OCI-LY7 (cell line): ENCODE data around the gene ANKRD44. TPM values are rescaled to one million over a fixed set of nuclear protein-coding genes. Genes with fewer than 3 reads are reported as not detected.

Experiments
- BruUV-seq: library from RNA; stranded (reverse); fragments of 400-500 nt; replicated peaks from 2 replicates; lab custom pipeline; 2021; lab: Mats Ljungman, UMichigan
- CTCF ChIA-PET: fragments of 300-600 bp; sonication (Branson Sonifier 250); formaldehyde crosslinking; loops from one replicate; lab custom pipeline; 2022; ENCODE audit warnings: antibody characterized with exemption; ENCODE audit not compliant: unreplicated experiment; lab: Charles Lee
- POLR2A ChIA-PET: fragments of 300-600 bp; sonication (Branson Sonifier 250); formaldehyde crosslinking; loops from one replicate; lab custom pipeline; 2022; ENCODE audit warnings: antibody characterized with exemption; lab: Charles Lee
- DNase-seq: peaks from one replicate; pipeline ENCODE4 v3.0.0-alpha.2; 2015; ENCODE audit warnings: low spot score
- H2AFZ ChIP-seq: fragments of 200-600 bp; sonication (generic), shearing (Covaris generic); 2 replicates; pipeline ENCODE4 v1.6.1; 2014; ENCODE audit warnings: mild to moderate bottlenecking, antibody characterized with exemption, low read length, moderate library complexity
- H3K27ac ChIP-seq: fragments of 200-600 bp; sonication (generic); 2 replicates; pipeline ENCODE4 v1.5.1; 2014; ENCODE audit warnings: mixed run types, low read depth, mild to moderate bottlenecking, moderate library complexity, low read length, inconsistent platforms; ENCODE audit not compliant: poor library complexity, severe bottlenecking
- H3K36me3 ChIP-seq: fragments of 200-600 bp; sonication (generic); 2 replicates; pipeline ENCODE4 v1.6.1; 2014; ENCODE audit warnings: mild to moderate bottlenecking, antibody characterized with exemption, low read length, moderate library complexity, mixed read lengths; ENCODE audit not compliant: insufficient read depth
- H3K4me1 ChIP-seq: fragments of 200-600 bp; sonication (generic); 2 replicates; pipeline ENCODE4 v1.5.1; 2014; ENCODE audit warnings: mild to moderate bottlenecking, low read length; ENCODE audit not compliant: insufficient read depth, poor library complexity, severe bottlenecking
- H3K4me2 ChIP-seq: fragments of 200-600 bp; sonication (generic); 2 replicates; pipeline ENCODE4 v1.6.1; 2014; ENCODE audit warnings: mild to moderate bottlenecking, low read length
- H3K4me3 ChIP-seq: fragments of 200-600 bp; sonication (generic); 2 replicates; pipeline ENCODE4 v1.5.1; 2014; ENCODE audit warnings: mild to moderate bottlenecking, low read depth, low read length; ENCODE audit not compliant: poor library complexity, severe bottlenecking
- H3K79me2 ChIP-seq: fragments of 200-600 bp; sonication (generic); 2 replicates; pipeline ENCODE4 v1.6.1; 2016; ENCODE audit warnings: low read depth, mild to moderate bottlenecking, low read length, moderate library complexity, mixed read lengths; ENCODE audit not compliant: insufficient read depth
- H3K9me2 ChIP-seq: fragments of 200-600 bp; sonication (generic); 2 replicates; pipeline ENCODE4 v1.6.1; 2016; ENCODE audit warnings: mild to moderate bottlenecking, low read length, mixed read lengths; ENCODE audit not compliant: insufficient read depth
- H3K9me3 ChIP-seq: fragments of 200-600 bp; sonication (generic); 2 replicates; pipeline ENCODE4 v1.6.1; 2014; ENCODE audit warnings: mild to moderate bottlenecking, mixed run types, low read length, mixed read lengths
- H4K20me1 ChIP-seq: fragments of 200-600 bp; sonication (generic); 2 replicates; pipeline ENCODE4 v1.6.1; 2014; ENCODE audit warnings: mild to moderate bottlenecking, antibody characterized with exemption, low read length, moderate library complexity, mixed read lengths; ENCODE audit not compliant: insufficient read depth
- EZH2phosphoT487 ChIP-seq: fragments of 200-600 bp; sonication (generic); IDR thresholded peaks from 2 replicates; pipeline ENCODE4 v1.6.1; 2018; ENCODE audit warnings: low read depth, borderline replicate concordance, mild to moderate bottlenecking, mixed run types, antibody characterized with exemption, low read length, moderate library complexity, mixed read lengths
- intact Hi-C: fragments of 100-400 bp; cut with micrococcal nuclease; formaldehyde crosslinking; loops from one replicate; pipeline ENCODE4 v1.10.0; 2022; ENCODE audit not compliant: unreplicated experiment
- total RNA-seq, 2 experiments: library from RNA; depleted of rRNA in 1 of 2; stranded (reverse); fragments of >200 nt in 1 of 2; shearing (Covaris generic) in 1 of 2; gene quantifications; 2 replicates each; pipeline ENCODE4 v1.2.3, GENCODE V29; 2014 to 2022
- TF ChIP-seq, protein P1 (sequence below): fragments of 200-600 bp; sonication (generic); conservative IDR thresholded peaks from 2 replicates; pipeline ENCODE4 v1.5.1; 2014; ENCODE audit warnings: mild to moderate bottlenecking, antibody characterized with exemption, low read length, moderate library complexity, mixed read lengths

The ANKRD44 gene
- total RNA-seq, 2 experiments from 2014 or later: 69.4 to 73.7 TPM

DNA sequence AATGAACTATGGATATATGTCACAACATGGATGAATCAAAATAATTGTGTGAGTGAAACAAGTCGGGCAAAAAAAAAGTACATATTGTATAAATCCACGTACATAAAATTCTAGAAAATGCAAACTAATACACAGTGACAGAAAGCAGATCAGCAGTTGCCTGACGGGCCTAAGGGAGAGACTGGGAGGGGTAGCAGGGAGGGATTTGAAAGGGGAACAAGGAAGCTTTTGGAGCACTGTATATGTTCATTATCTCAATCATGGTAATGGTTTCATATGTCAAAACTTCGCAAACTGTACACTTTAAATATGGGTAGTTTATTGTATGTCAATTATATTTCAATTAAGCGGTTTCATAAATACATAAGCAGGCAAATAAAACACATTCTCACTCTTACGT, 153.8 kb downstream of the ANKRD44 start:
- BruUV-seq: no TSS peak
- no peak for DNase-seq
- Histone ChIP-seq H3K27ac (no peak overlapping the region), H3K9me2 (no peaks in the 10 kb centered on the region), H3K4me2 (no peak overlapping the region), H3K79me2 (peaks cover 58% of the 10 kb centered on the region; the same call in 1 of the 2 replicates), H3K4me3 (no peak overlapping the region), H3K4me1 (peaks cover 81% of the 10 kb centered on the region), H3K36me3 (peaks cover 18% of the 10 kb centered on the region), H4K20me1 (no peaks in the 10 kb centered on the region), H3K9me3 (peaks cover 20% of the 10 kb centered on the region), H2AFZ (no peak overlapping the region)
- intact Hi-C loops: loop anchor here (10.0 kb wide), 1 partner anchor 1502 kb away; the partner anchor contains the start of gene SLC39A10
- POLR2A ChIA-PET: interaction anchor here (0.8 to 3.2 kb wide), 3 partner anchors 9 to 201 kb away, joined by 3 to 20 read pairs (median 4); no protein-coding TSS in a partner anchor
- TF ChIP-seq, protein P1, sequence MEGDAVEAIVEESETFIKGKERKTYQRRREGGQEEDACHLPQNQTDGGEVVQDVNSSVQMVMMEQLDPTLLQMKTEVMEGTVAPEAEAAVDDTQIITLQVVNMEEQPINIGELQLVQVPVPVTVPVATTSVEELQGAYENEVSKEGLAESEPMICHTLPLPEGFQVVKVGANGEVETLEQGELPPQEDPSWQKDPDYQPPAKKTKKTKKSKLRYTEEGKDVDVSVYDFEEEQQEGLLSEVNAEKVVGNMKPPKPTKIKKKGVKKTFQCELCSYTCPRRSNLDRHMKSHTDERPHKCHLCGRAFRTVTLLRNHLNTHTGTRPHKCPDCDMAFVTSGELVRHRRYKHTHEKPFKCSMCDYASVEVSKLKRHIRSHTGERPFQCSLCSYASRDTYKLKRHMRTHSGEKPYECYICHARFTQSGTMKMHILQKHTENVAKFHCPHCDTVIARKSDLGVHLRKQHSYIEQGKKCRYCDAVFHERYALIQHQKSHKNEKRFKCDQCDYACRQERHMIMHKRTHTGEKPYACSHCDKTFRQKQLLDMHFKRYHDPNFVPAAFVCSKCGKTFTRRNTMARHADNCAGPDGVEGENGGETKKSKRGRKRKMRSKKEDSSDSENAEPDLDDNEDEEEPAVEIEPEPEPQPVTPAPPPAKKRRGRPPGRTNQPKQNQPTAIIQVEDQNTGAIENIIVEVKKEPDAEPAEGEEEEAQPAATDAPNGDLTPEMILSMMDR: no peak
- no peak for TF ChIP-seq EZH2phosphoT487
- CTCF ChIA-PET: no interaction called here

GRCh38 chr2:197152451-197153228, 157.9 kb downstream of the ANKRD44 start:
- no peaks in the 10 kb centered on the region for H3K9me2 ChIP-seq
- peak; percentile 94 for DNase-seq
- peaks cover 65% of the 10 kb centered on the region; the same call in 1 of the 2 replicates for H3K79me2 ChIP-seq
- peaks cover 18% of the 10 kb centered on the region for H3K36me3 ChIP-seq
- H3K27ac ChIP-seq: peak overlapping the region; percentile 99
- TF ChIP-seq, protein P1: peak; percentile 64
- no peak for TF ChIP-seq EZH2phosphoT487
- H3K4me3 ChIP-seq: peak overlapping the region; percentile 56
- no TSS peak for BruUV-seq
- no peaks in the 10 kb centered on the region for H4K20me1 ChIP-seq
- H3K4me2 ChIP-seq: peak overlapping the region; percentile 73
- POLR2A ChIA-PET: interaction anchor here (0.5 to 2.3 kb wide), 23 partner anchors 8 to 876 kb away, joined by 3 to 14 read pairs (median 4); no protein-coding TSS in a partner anchor
- peaks cover 81% of the 10 kb centered on the region for H3K4me1 ChIP-seq
- peaks cover 20% of the 10 kb centered on the region for H3K9me3 ChIP-seq
- intact Hi-C loops: loop anchor here (1.0 to 10.0 kb wide), 5 partner anchors 22 to 1498 kb away; partner anchors contain the start of genes ANKRD44, SLC39A10 and STK17B
- CTCF ChIA-PET: interaction anchor here (0.6 to 1.4 kb wide), 4 partner anchors 11 to 143 kb away, joined by 3 to 7 read pairs (median 3); no protein-coding TSS in a partner anchor
- peak overlapping the region; percentile 5; the same call in 1 of the 2 replicates for H2AFZ ChIP-seq
